Left lung (tissue), 10 donors: ENCODE results near the gene SETDB2. TPM values are rescaled to one million over a fixed set of nuclear protein-coding genes. Genes with fewer than 3 reads are reported as not detected.

Experiments
- ATAC-seq: fragments of 200-7000 bp; cut with Tn5 transposase; one replicate; pipeline ENCODE4 v1.9.1; 2020; ENCODE audit warnings: moderate library complexity
- DNase-seq, 4 donors: peaks; one replicate each; pipeline ENCODE4 v3.0.0-alpha.2; 2013 to 2020
- H3K27ac ChIP-seq, 2 donors: fragments of 200-600 bp; sonication (generic) in 1 of 2; one replicate each; pipeline versions ENCODE4 v1.5.0 to v1.8.0; 2020 to 2021
- H3K27me3 ChIP-seq, 2 donors: fragments of 200-600 bp; sonication (generic) in 1 of 2; one replicate each; pipeline versions ENCODE4 v1.5.0 to v1.8.0; 2020 to 2021
- H3K36me3 ChIP-seq, 2 donors: fragments of 200-600 bp; sonication (generic) in 1 of 2; one replicate each; pipeline versions ENCODE4 v1.5.0 to v1.8.0; 2020 to 2021
- H3K4me1 ChIP-seq, 2 donors: fragments of 200-600 bp; one replicate each; pipeline ENCODE4 v1.8.0; 2021
- H3K4me3 ChIP-seq, 2 donors: fragments of 200-600 bp; sonication (generic) in 1 of 2; one replicate each; pipeline versions ENCODE4 v1.5.0 to v1.8.0; 2020 to 2021; ENCODE audit warnings: mild to moderate bottlenecking in 1 of 2
- H3K9me3 ChIP-seq, 2 donors: fragments of 200-600 bp; sonication (generic) in 1 of 2; one replicate each; pipeline versions ENCODE4 v1.5.0 to v1.8.0; 2020 to 2021
- intact Hi-C, 2 donors: fragments of 100-400 bp; cut with DNase I; formaldehyde crosslinking; loops; one replicate each; pipeline versions ENCODE4 v1.11.2 to v1.14.2; 2022
- polyA plus RNA-seq, 6 donors: library from polyadenylated mRNA; unstranded; fragments of 120-200 nt; gene quantifications; one replicate each; pipeline ENCODE4 v1.2.1, GENCODE V29; 2013; ENCODE audit not compliant: insufficient read length in 6 of 6
- total RNA-seq, 2 donors: library from RNA; stranded (reverse); fragmentation: NEBNext Ultra II Directional; extraction: Animal tissue kit (Norgen Biotek cat#: 25700); gene quantifications; one replicate each; pipeline ENCODE4 v1.2.1, GENCODE V29; 2021
- TF ChIP-seq, protein P1 (sequence below), 2 donors: fragments of 200-600 bp; sonication (generic) in 1 of 2; IDR thresholded peaks; one replicate each; pipeline versions ENCODE4 v1.5.0 to v1.8.0; 2021; ENCODE audit warnings: antibody characterized with exemption in 2 of 2
- donor health status: DM: no; HTN: yes; CAD: no.
- donor health status: DM: no; HTN: no; CAD: no.

The SETDB2 gene
- total and polyA plus RNA-seq, 8 donors = 11.4 to 19.6 (median 18.7) TPM

DNA sequence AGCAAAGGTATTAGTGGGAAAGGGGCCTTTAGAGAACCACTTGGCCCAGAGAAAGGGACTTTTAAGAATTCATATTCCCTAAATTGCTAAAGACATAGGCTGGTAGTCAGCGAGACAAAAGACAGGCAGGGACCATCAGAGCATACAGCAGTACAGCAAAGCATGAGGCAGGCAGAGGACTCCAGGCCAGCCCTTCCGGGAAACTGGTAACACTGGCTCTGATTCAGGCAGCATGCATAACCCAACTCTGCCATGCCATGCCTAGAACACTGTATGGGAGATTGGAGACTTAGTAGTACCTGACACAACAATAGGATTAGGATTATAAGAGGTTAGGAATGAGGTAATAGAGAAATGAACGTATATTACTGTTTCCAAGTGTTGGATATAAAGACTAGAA, 35.1 kb upstream of the SETDB2 start:
- Histone ChIP-seq H3K4me1 (no peaks in the 10 kb centered on the region), H3K27ac (no peak overlapping the region), H3K9me3 (peaks cover 0 to 16% of the 10 kb centered on the region in 2 donors), H3K36me3 (no peaks in the 10 kb centered on the region), H3K4me3 (no peak overlapping the region), H3K27me3 (no peaks in the 10 kb centered on the region)
- intact Hi-C loops = no loop called here
- DNase-seq (no peak), ATAC-seq (no peak)
- TF ChIP-seq, protein P1, sequence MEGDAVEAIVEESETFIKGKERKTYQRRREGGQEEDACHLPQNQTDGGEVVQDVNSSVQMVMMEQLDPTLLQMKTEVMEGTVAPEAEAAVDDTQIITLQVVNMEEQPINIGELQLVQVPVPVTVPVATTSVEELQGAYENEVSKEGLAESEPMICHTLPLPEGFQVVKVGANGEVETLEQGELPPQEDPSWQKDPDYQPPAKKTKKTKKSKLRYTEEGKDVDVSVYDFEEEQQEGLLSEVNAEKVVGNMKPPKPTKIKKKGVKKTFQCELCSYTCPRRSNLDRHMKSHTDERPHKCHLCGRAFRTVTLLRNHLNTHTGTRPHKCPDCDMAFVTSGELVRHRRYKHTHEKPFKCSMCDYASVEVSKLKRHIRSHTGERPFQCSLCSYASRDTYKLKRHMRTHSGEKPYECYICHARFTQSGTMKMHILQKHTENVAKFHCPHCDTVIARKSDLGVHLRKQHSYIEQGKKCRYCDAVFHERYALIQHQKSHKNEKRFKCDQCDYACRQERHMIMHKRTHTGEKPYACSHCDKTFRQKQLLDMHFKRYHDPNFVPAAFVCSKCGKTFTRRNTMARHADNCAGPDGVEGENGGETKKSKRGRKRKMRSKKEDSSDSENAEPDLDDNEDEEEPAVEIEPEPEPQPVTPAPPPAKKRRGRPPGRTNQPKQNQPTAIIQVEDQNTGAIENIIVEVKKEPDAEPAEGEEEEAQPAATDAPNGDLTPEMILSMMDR (IDR thresholded peaks at IDR 0.05) = no peak

DNA sequence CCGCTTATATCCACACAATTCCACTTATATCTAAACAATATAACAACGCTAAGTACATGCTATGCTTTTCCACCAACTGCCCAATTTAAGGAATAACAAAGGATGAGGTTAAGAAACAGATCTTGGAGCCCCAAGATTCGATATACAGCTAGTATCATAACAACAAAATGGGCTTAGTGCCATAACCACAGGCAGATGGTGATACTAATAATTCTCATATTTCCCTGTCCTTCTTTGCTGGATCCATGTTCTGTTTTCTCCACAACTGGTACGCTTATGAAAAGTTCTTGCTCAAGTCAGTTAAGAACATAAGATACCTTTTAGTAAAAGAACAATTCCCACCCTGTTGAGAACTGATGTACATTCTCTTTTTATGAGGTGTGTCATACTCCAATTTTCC, 34.1 kb upstream of the SETDB2 start:
- no peak overlapping the region for H3K27ac ChIP-seq
- TF ChIP-seq, protein P1 (IDR thresholded peaks at IDR 0.05) = no peak
- no peaks in the 10 kb centered on the region for H3K36me3 ChIP-seq
- no peak for ATAC-seq
- H3K4me1 ChIP-seq = no peaks in the 10 kb centered on the region
- intact Hi-C loops = no loop called here
- no peak overlapping the region for H3K4me3 ChIP-seq
- no peak for DNase-seq
- H3K9me3 ChIP-seq = peaks cover 0 to 6% of the 10 kb centered on the region in 2 donors
- no peaks in the 10 kb centered on the region for H3K27me3 ChIP-seq

DNA sequence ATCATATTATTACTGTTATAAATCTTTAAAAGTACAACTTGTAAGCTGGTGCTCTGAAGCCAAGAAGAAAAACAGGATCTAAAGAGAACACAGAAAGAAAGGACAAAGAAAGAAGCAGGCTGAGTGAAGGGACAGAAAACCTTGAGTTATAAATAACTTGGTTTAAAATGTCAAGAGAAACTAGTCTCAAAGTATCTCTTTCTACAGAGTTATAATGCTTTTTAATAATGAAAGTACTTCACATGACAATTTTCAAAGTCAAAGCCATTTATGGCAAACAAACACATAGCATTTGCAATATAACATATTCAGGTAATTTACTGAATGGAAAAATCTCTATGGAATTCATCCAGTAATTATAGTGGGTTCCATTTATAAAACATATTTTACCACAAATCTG, 33.6 kb upstream of the SETDB2 start:
- TF ChIP-seq, protein P1 (IDR thresholded peaks at IDR 0.05) = no peak
- Histone ChIP-seq H3K9me3 (peaks cover 0 to 3% of the 10 kb centered on the region in 2 donors), H3K27ac (no peak overlapping the region), H3K4me1 (no peaks in the 10 kb centered on the region), H3K4me3 (no peak overlapping the region), H3K36me3 (no peaks in the 10 kb centered on the region), H3K27me3 (no peaks in the 10 kb centered on the region)
- intact Hi-C loops = no loop called here
- ATAC-seq (no peak), DNase-seq (no peak)

DNA sequence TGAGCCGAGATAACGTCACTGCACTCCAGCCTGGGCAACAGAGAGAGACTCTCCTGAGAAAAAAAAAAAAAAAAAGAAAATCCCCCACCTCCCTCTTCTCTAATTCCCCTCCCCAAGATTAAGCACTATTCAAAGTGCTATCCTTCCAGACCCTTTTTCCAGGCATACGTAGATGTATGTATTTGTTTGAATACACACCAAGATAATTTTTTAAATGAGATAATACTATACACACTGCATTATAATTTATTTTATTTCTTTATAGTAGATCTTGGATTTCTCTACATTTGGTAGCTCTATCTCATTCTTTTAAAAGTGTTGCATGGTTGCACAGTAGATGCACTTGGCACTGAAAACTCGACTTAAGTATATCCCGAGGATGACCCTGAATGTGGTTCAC, 32.7 kb upstream of the SETDB2 start:
- TF ChIP-seq, protein P1 (IDR thresholded peaks at IDR 0.05) = no peak

DNA sequence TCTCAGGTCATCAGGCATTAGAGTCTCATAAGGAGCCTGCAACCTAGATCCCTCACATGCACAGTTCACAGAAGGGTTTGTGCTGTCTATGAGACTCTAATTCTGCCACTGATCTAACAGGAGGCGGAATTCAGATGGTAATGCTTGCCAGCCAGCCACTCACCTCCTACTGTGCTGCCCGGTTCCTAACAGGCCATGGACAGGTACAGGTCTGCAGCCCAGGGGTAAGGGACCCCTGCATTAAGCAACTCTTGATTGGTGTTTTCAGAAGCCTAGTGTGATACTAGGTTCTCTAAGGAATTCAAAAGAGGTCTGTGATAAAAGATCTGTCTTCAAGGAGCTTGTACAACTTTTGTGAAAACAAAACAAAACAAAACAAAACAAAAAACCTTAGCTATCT, 31.3 kb upstream of the SETDB2 start:
- ATAC-seq (no peak), DNase-seq (no peak)
- intact Hi-C loops = no loop called here
- H3K4me1 ChIP-seq = no peaks in the 10 kb centered on the region
- H3K27ac ChIP-seq = no peak overlapping the region
- no peaks in the 10 kb centered on the region for H3K9me3 ChIP-seq
- H3K27me3 ChIP-seq = no peaks in the 10 kb centered on the region
- no peaks in the 10 kb centered on the region for H3K36me3 ChIP-seq
- TF ChIP-seq, protein P1 (IDR thresholded peaks at IDR 0.05) = no peak
- no peak overlapping the region for H3K4me3 ChIP-seq

More for the DNA sequence above, 32.7 kb upstream of the SETDB2 start:
- ATAC-seq (no peak), DNase-seq (no peak)
- Histone ChIP-seq H3K4me1 (no peaks in the 10 kb centered on the region), H3K36me3 (no peaks in the 10 kb centered on the region), H3K9me3 (no peaks in the 10 kb centered on the region), H3K4me3 (no peak overlapping the region), H3K27ac (no peak overlapping the region), H3K27me3 (no peaks in the 10 kb centered on the region)
- intact Hi-C loops = no loop called here
